ENCODE results near the gene HDGF. TPM values are rescaled to one million over a fixed set of nuclear protein-coding genes. Genes with fewer than 3 reads are reported as not detected.
A peak's percentile ranks its signal among the peaks of the same experiment; 100 is the strongest.

Gene HDGF
- total RNA-seq, 8 experiments from 2014 or later, result 93.4 to 328 (median 187) TPM

- 40 to 100% (median 94%) methylated on average over 1 to 4 of the region's 4 CpGs; no CpG with 5 or more reads in 2 of the 10 experiments for WGBS, 10 experiments
- in situ Hi-C loops (cut with MboI; ENCODE audit: low pct_unique_long_range_greater_than_20kb in 2 of 9, low sequenced_read_pairs in 9 of 9, unreplicated experiment in 9 of 9), result no loop called here
- ATAC-seq (replicated peaks in 6 of 8), result peak in 1 of 8 experiments; percentile 29
- Histone ChIP-seq H3K4me1 (replicated peaks in 1 of 2) (peaks cover 7 to 12% of the 10 kb centered on the region in 2 donors), H3K4me3 (no peak overlapping the region), H3K27ac (no peak overlapping the region)
Observed at GRCh38 chr1:156717351-156717750, 34.1 kb downstream of the HDGF start.

- WGBS, 10 experiments, result 38 to 100% (median 81%) methylated on average over 1 to 3 of the region's 3 CpGs
- Histone ChIP-seq H3K4me3 (no peak overlapping the region), H3K27ac (no peak overlapping the region), H3K4me1 (replicated peaks in 1 of 2) (peaks cover 33 to 37% of the 10 kb centered on the region in 2 donors)
- in situ Hi-C loops (cut with MboI; ENCODE audit: low pct_unique_long_range_greater_than_20kb in 2 of 9, low sequenced_read_pairs in 9 of 9, unreplicated experiment in 9 of 9), result no loop called here
- ATAC-seq (replicated peaks in 6 of 8), result no peak
Observed at GRCh38 chr1:156714830-156715229, 36.6 kb downstream of the HDGF start.

DNA sequence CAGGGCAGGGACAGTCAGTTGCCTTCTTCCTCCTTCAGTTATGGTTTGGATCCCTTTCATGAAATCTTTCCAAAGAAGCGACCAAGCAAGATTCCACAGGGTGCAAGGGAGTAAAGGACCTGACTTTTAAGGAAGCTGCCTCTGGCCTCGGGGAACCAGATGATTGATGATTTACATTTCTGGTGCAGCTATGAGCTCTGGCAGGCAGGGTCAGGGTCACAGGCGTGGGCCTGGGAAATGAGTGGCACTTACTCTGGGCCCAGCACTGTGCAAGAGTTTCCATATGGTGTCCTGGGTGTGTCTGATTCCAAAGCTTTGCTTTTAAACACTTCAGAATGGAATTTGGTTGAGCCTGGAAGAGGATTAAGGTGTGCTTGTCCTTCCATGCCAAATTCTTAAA, 38.8 kb downstream of the HDGF start:
- WGBS, 10 experiments, result 10 to 66% (median 34%) methylated on average over 1 to 3 of the region's 3 CpGs; no CpG with 5 or more reads in 4 of the 10 experiments
- peak in 3 of 8 experiments; percentile 10 to 33 (median 15) for ATAC-seq (replicated peaks in 6 of 8)
- H3K27ac ChIP-seq, result peak overlapping the region in 1 of 2 donors; percentile 72
- in situ Hi-C loops (cut with MboI; ENCODE audit: low pct_unique_long_range_greater_than_20kb in 2 of 9, low sequenced_read_pairs in 9 of 9, unreplicated experiment in 9 of 9), result no loop called here
- H3K4me3 ChIP-seq, result no peak overlapping the region
- peaks cover 55 to 59% of the 10 kb centered on the region in 2 donors for H3K4me1 ChIP-seq (replicated peaks in 1 of 2)

GRCh38 chr1:156711011-156711817, 40.3 kb downstream of the HDGF start:
- ATAC-seq (replicated peaks in 6 of 8), result no peak
- Histone ChIP-seq H3K27ac (peak overlapping the region; percentile 70 to 72), H3K4me3 (no peak overlapping the region), H3K4me1 (replicated peaks in 1 of 2) (peaks cover 68% of the 10 kb centered on the region in 2 donors)
- in situ Hi-C loops (cut with MboI; ENCODE audit: low pct_unique_long_range_greater_than_20kb in 2 of 9, low sequenced_read_pairs in 9 of 9, unreplicated experiment in 9 of 9), result no loop called here
- 42 to 100% (median 93%) methylated on average over 1 to 2 of the region's 9 CpGs; no CpG with 5 or more reads in 6 of the 10 experiments for WGBS, 10 experiments

- in situ Hi-C loops (cut with MboI; ENCODE audit: low pct_unique_long_range_greater_than_20kb in 2 of 9, low sequenced_read_pairs in 9 of 9, unreplicated experiment in 9 of 9), result no loop called here
- peaks cover 68 to 70% of the 10 kb centered on the region in 2 donors for H3K4me1 ChIP-seq (replicated peaks in 1 of 2)
- peak overlapping the region; percentile 70 to 93 for H3K27ac ChIP-seq
- peak in 4 of 8 experiments; percentile 11 to 75 (median 16) for ATAC-seq (replicated peaks in 6 of 8)
- no peak overlapping the region for H3K4me3 ChIP-seq
- WGBS, 10 experiments, result 0 to 100% (median 60%) methylated on average over 1 to 10 of the region's 11 CpGs; no CpG with 5 or more reads in 1 of the 10 experiments
Observed at GRCh38 chr1:156709757-156710489, 41.6 kb downstream of the HDGF start.

DNA sequence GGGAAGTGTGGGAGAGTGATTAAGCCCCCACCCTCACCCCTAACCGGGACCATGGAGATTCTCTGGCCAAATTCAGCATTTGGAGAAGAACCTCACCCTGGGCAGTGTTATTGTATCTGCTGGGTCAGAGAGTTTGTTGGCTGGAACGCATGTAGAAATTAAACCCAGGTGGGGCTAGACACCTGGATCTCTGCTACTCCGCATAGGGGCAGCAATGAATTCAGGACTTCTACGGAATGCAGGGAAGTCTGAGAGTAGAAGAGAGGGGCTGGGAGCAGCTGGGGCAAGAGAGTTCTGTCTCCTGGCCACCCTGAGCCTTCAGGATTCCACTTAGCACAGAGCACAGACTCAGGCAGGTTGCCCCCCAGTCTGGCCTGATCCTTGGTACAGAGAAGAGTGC, 42.4 kb downstream of the HDGF start:
- Histone ChIP-seq H3K4me1 (replicated peaks in 1 of 2) (peaks cover 68 to 78% of the 10 kb centered on the region in 2 donors), H3K4me3 (no peak overlapping the region), H3K27ac (peak overlapping the region; percentile 92 to 93)
- 0 to 69% (median 40%) methylated on average over 1 to 3 of the region's 4 CpGs; no CpG with 5 or more reads in 1 of the 10 experiments for WGBS, 10 experiments
- no peak for ATAC-seq (replicated peaks in 6 of 8)
- in situ Hi-C loops (cut with MboI; ENCODE audit: low pct_unique_long_range_greater_than_20kb in 2 of 9, low sequenced_read_pairs in 9 of 9, unreplicated experiment in 9 of 9), result no loop called here

GRCh38 chr1:156708218-156708661, 43.2 kb downstream of the HDGF start:
- WGBS, 10 experiments, result 0 to 11% methylated on average over 1 to 3 of the region's 4 CpGs; no CpG with 5 or more reads in 8 of the 10 experiments
- in situ Hi-C loops (cut with MboI; ENCODE audit: low pct_unique_long_range_greater_than_20kb in 2 of 9, low sequenced_read_pairs in 9 of 9, unreplicated experiment in 9 of 9), result no loop called here
- no peak for ATAC-seq (replicated peaks in 6 of 8)
- Histone ChIP-seq H3K4me1 (replicated peaks in 1 of 2) (peaks cover 64 to 86% of the 10 kb centered on the region in 2 donors), H3K27ac (peak overlapping the region; percentile 92 to 93), H3K4me3 (peak overlapping the region in 1 of 5 donors; percentile 44)

GRCh38 chr1:156707417-156708217, 43.9 kb downstream of the HDGF start:
- in situ Hi-C loops (cut with MboI; ENCODE audit: low pct_unique_long_range_greater_than_20kb in 2 of 9, low sequenced_read_pairs in 9 of 9, unreplicated experiment in 9 of 9), result no loop called here

GRCh38 chr1:156706657-156707416, 44.6 kb downstream of the HDGF start:
- ATAC-seq (replicated peaks in 6 of 8), result peak; percentile 47 to 67 (median 58)
- peak overlapping the region; percentile 92 to 93 for H3K27ac ChIP-seq
- H3K4me3 ChIP-seq, result peak overlapping the region; percentile 32 to 69 (median 44)
- in situ Hi-C loops (cut with MboI; ENCODE audit: low pct_unique_long_range_greater_than_20kb in 2 of 9, low sequenced_read_pairs in 9 of 9, unreplicated experiment in 9 of 9), result no loop called here
- WGBS, 10 experiments, result 0 to 3% (median 0%) methylated on average over 1 to 6 of the region's 29 CpGs; no CpG with 5 or more reads in 4 of the 10 experiments
- peaks cover 60 to 87% of the 10 kb centered on the region in 2 donors for H3K4me1 ChIP-seq (replicated peaks in 1 of 2)

More at GRCh38 chr1:156707417-156708217, 43.9 kb downstream of the HDGF start:
- ATAC-seq (replicated peaks in 6 of 8), result no peak
- Histone ChIP-seq H3K4me1 (replicated peaks in 1 of 2) (peaks cover 60 to 87% of the 10 kb centered on the region in 2 donors), H3K4me3 (peak overlapping the region in 2 of 5 donors; percentile 44 to 69), H3K27ac (peak overlapping the region; percentile 92 to 93)
- 0 to 19% (median 0%) methylated on average over 1 to 3 of the region's 8 CpGs; no CpG with 5 or more reads in 6 of the 10 experiments for WGBS, 10 experiments

- Histone ChIP-seq H3K27ac (peak overlapping the region; percentile 92 to 93), H3K4me3 (peak overlapping the region; percentile 32 to 69 (median 44)), H3K4me1 (replicated peaks in 1 of 2) (peaks cover 60 to 87% of the 10 kb centered on the region in 2 donors)
- ATAC-seq (replicated peaks in 6 of 8), result peak; percentile 13 to 76 (median 66)
- in situ Hi-C loops (cut with MboI; ENCODE audit: low pct_unique_long_range_greater_than_20kb in 2 of 9, low sequenced_read_pairs in 9 of 9, unreplicated experiment in 9 of 9), result no loop called here
- WGBS, 10 experiments, result 0% methylated on average over 10 of the region's 45 CpGs; no CpG with 5 or more reads in 9 of the 10 experiments
Observed at GRCh38 chr1:156705918-156706656, 45.4 kb downstream of the HDGF start.

GRCh38 chr1:156705321-156705917, 46.1 kb downstream of the HDGF start, which contains the start of gene CRABP2:
Gene CRABP2 (minus strand): TSS chr1:156705583. CDS start chr1:156705446, 137 bp downstream.
- Histone ChIP-seq H3K27ac (peak within 1 kb of the TSS; percentile 92 to 93), H3K4me1 (replicated peaks in 1 of 2) (peaks cover 57 to 80% of the 10 kb centered on the region in 2 donors), H3K4me3 (peak within 1 kb of the TSS; percentile 32 to 69 (median 44))
- peak; percentile 6 to 52 (median 46) for ATAC-seq (replicated peaks in 6 of 8)
- WGBS, 10 experiments, result 0 to 4% (median 0%) methylated on average over 1 to 8 of the region's 42 CpGs; no CpG with 5 or more reads in 6 of the 10 experiments
- in situ Hi-C loops (cut with MboI; ENCODE audit: low pct_unique_long_range_greater_than_20kb in 2 of 9, low sequenced_read_pairs in 9 of 9, unreplicated experiment in 9 of 9), result no loop called here
